Measurements from ENCODE around the gene MRO.

- TF ChIP-seq CTCF (conservative IDR thresholded peaks at IDR 0.05; ENCODE audit: low read depth, low read length) (no peak), EZH2 (IDR thresholded peaks at IDR 0.05; ENCODE audit: borderline replicate concordance, low read depth, low read length, poor library complexity, severe bottlenecking) (no peak)
Observed at GRCh38 chr18:50793641-50794565, 25.9 kb downstream of the MRO start.
